ENCODE results near the gene TLCD3A. TPM values are rescaled to one million over a fixed set of nuclear protein-coding genes. Genes with fewer than 3 reads are reported as not detected.
A peak's percentile ranks its signal among the peaks of the same experiment; 100 is the strongest.

Gene TLCD3A
- total and polyA plus RNA-seq, 2 donors (not counting 1 experiment from before 2014, with no cell fraction given) = 7.6 to 54.7 TPM

DNA sequence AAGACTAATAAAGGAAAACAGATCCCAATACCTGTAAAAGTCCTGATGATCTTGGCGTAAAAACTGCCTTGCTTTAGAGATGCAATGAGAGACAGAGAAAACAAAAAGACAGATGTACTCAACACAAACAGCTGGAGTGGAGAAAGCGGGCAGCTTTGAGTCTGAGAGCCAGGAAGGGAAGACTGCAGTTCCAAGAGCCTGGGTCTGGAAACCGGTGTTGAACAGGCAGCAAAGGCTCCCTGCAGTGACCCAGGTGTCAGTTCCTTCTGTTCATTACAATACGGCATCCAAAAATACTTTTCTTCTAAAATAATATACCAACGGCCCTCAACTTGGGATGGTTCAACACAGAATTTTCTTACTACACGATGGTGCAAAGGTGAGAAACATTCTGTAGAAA is 47.4 kb upstream of the TLCD3A start:
- Histone ChIP-seq H3K4me1 (ENCODE audit: control insufficient read depth, extremely low read depth, insufficient read depth, low read length) (peaks cover 6% of the 10 kb centered on the region), H3K36me3 (ENCODE audit: control insufficient read depth, insufficient read depth, low read length) (peaks cover 1% of the 10 kb centered on the region), H4K20me1 (ENCODE audit: control insufficient read depth, extremely low read depth, insufficient read depth, low read length) (no peaks in the 10 kb centered on the region), H3K9me3 (ENCODE audit: control insufficient read depth, insufficient read depth, low read depth, low read length) (no peaks in the 10 kb centered on the region), H3K4me2 (ENCODE audit: extremely low read depth, insufficient read depth, low read length) (no peak overlapping the region), H3K9ac (ENCODE audit: insufficient read depth, low read length) (no peak overlapping the region), H3K4me3 (replicated peaks in 1 of 4; ENCODE audit: control extremely low read depth in 1 of 4, insufficient read depth in 1 of 4, low read depth in 3 of 4, low read length in 4 of 4) (no peak overlapping the region), H3K27ac (ENCODE audit: insufficient read depth, low read length) (no peak overlapping the region), H2AFZ (ENCODE audit: low read length) (no peak overlapping the region), H3K27me3 (ENCODE audit: control insufficient read depth, insufficient read depth, low read length) (no peaks in the 10 kb centered on the region), H3K79me2 (ENCODE audit: control insufficient read depth, insufficient read depth, low read length) (no peaks in the 10 kb centered on the region)
- TF ChIP-seq, protein P1, sequence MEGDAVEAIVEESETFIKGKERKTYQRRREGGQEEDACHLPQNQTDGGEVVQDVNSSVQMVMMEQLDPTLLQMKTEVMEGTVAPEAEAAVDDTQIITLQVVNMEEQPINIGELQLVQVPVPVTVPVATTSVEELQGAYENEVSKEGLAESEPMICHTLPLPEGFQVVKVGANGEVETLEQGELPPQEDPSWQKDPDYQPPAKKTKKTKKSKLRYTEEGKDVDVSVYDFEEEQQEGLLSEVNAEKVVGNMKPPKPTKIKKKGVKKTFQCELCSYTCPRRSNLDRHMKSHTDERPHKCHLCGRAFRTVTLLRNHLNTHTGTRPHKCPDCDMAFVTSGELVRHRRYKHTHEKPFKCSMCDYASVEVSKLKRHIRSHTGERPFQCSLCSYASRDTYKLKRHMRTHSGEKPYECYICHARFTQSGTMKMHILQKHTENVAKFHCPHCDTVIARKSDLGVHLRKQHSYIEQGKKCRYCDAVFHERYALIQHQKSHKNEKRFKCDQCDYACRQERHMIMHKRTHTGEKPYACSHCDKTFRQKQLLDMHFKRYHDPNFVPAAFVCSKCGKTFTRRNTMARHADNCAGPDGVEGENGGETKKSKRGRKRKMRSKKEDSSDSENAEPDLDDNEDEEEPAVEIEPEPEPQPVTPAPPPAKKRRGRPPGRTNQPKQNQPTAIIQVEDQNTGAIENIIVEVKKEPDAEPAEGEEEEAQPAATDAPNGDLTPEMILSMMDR (conservative IDR thresholded peaks at IDR 0.05 in 1 of 2, IDR thresholded peaks at IDR 0.05 in 1 of 2; ENCODE audit: low read depth in 1 of 2, low read length in 2 of 2) = no peak
- no peak for TF ChIP-seq EZH2 (IDR thresholded peaks at IDR 0.05; ENCODE audit: low read length, missing control alignments)
- DNase-seq (ENCODE audit: low read depth in 2 of 2) = no peak

DNA sequence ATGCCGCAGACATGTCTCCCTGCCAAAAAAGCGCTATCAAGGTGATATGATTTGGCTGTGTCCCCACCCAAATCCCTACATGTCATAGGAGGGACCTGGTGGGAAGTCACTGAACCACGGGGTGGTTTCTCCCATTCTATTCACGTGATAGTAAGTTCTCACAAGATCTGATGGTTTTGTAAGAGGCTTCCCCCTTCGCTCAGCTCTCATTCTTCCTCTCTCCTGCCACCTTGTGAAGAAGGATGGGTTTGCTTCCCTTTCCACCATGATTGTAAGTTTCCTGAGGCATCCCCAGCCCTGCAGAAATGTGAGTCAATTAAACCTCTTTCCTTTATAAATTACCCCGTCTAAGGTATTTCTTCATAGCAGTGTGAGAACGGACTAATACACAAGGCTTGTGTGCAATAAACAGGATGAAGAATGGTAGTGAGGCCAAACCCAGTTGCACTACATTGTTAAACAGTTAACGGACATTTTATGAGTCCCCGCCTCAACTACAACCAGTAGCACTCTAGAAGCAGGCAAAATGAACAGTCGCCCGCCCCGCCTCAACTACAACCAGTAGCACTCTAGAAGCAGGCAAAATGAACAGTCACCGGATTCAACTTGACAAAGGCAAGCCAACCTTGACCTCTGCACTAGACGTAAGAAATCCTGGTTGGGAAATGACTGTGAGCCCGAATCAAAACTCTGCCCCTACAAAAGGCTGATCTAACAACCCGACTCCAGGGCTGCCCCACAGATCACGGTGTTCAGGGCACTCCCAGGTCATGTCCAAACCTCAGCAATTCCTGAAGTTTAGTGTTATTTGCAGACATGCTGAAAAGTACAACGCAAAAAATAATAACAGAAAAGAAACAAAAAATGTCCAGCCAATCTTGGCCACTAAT is 44.1 kb upstream of the TLCD3A start:
- H2AFZ ChIP-seq (ENCODE audit: low read length) = no peak overlapping the region
- no peak overlapping the region for H3K4me3 ChIP-seq (replicated peaks in 1 of 4; ENCODE audit: control extremely low read depth in 1 of 4, insufficient read depth in 1 of 4, low read depth in 3 of 4, low read length in 4 of 4)
- H3K9me3 ChIP-seq (ENCODE audit: control insufficient read depth, insufficient read depth, low read depth, low read length) = no peaks in the 10 kb centered on the region
- H3K4me1 ChIP-seq (ENCODE audit: control insufficient read depth, extremely low read depth, insufficient read depth, low read length) = peaks cover 19% of the 10 kb centered on the region
- no peaks in the 10 kb centered on the region for H4K20me1 ChIP-seq (ENCODE audit: control insufficient read depth, extremely low read depth, insufficient read depth, low read length)
- no peak overlapping the region for H3K9ac ChIP-seq (ENCODE audit: insufficient read depth, low read length)
- TF ChIP-seq, protein P1 (conservative IDR thresholded peaks at IDR 0.05 in 1 of 2, IDR thresholded peaks at IDR 0.05 in 1 of 2; ENCODE audit: low read depth in 1 of 2, low read length in 2 of 2) = peak in 1 of 2 donors; percentile 29
- TF ChIP-seq EZH2 (IDR thresholded peaks at IDR 0.05; ENCODE audit: low read length, missing control alignments) = no peak
- H3K27ac ChIP-seq (ENCODE audit: insufficient read depth, low read length) = no peak overlapping the region
- H3K79me2 ChIP-seq (ENCODE audit: control insufficient read depth, insufficient read depth, low read length) = no peaks in the 10 kb centered on the region
- H3K36me3 ChIP-seq (ENCODE audit: control insufficient read depth, insufficient read depth, low read length) = peaks cover 1% of the 10 kb centered on the region
- no peaks in the 10 kb centered on the region for H3K27me3 ChIP-seq (ENCODE audit: control insufficient read depth, insufficient read depth, low read length)
- H3K4me2 ChIP-seq (ENCODE audit: extremely low read depth, insufficient read depth, low read length) = no peak overlapping the region
- peak; percentile 35 to 48 for DNase-seq (ENCODE audit: low read depth in 2 of 2)

DNA sequence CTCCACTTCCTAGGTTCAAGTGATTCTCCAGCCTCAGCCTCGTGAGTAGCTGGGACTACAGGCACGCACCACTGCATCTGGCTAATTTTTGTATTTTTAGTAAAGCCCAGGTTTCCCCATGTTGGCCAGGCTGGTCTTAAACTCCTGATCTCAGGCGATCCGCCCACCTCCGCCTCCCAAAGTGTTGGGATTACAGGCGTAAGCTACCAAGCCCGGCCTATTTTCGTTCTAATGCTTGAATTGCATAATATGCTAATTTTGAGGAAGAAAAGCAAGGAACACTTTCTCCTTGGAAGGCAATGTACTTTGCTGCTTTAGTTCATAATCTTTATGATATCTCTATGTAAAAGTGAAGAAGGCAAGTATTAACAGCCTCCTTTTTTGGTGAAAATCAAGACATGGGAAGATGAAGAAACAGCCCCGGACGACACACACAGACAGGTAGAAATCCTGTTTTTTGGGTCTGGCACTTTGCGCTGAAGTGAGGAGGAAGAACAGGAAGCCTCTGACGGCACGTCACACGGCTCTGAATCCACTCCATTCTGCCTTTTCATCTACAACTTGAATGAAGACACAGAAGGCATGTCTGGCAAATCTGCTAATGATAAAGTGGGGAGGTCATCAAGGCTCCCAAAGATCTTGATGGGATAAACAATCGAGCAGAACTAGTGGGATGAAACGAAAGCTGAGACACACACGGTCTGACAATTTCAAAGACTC is 42.7 kb upstream of the TLCD3A start:
- no peak overlapping the region for H3K27ac ChIP-seq (ENCODE audit: insufficient read depth, low read length)
- no peak overlapping the region for H2AFZ ChIP-seq (ENCODE audit: low read length)
- peaks cover 28% of the 10 kb centered on the region for H3K4me1 ChIP-seq (ENCODE audit: control insufficient read depth, extremely low read depth, insufficient read depth, low read length)
- H3K4me3 ChIP-seq (replicated peaks in 1 of 4; ENCODE audit: control extremely low read depth in 1 of 4, insufficient read depth in 1 of 4, low read depth in 3 of 4, low read length in 4 of 4) = no peak overlapping the region
- H3K36me3 ChIP-seq (ENCODE audit: control insufficient read depth, insufficient read depth, low read length) = peaks cover 1% of the 10 kb centered on the region
- no peak overlapping the region for H3K9ac ChIP-seq (ENCODE audit: insufficient read depth, low read length)
- no peaks in the 10 kb centered on the region for H4K20me1 ChIP-seq (ENCODE audit: control insufficient read depth, extremely low read depth, insufficient read depth, low read length)
- no peaks in the 10 kb centered on the region for H3K79me2 ChIP-seq (ENCODE audit: control insufficient read depth, insufficient read depth, low read length)
- no peak overlapping the region for H3K4me2 ChIP-seq (ENCODE audit: extremely low read depth, insufficient read depth, low read length)
- no peaks in the 10 kb centered on the region for H3K9me3 ChIP-seq (ENCODE audit: control insufficient read depth, insufficient read depth, low read depth, low read length)
- TF ChIP-seq EZH2 (IDR thresholded peaks at IDR 0.05; ENCODE audit: low read length, missing control alignments) = no peak
- TF ChIP-seq, protein P1 (conservative IDR thresholded peaks at IDR 0.05 in 1 of 2, IDR thresholded peaks at IDR 0.05 in 1 of 2; ENCODE audit: low read depth in 1 of 2, low read length in 2 of 2) = no peak
- DNase-seq (ENCODE audit: low read depth in 2 of 2) = no peak
- H3K27me3 ChIP-seq (ENCODE audit: control insufficient read depth, insufficient read depth, low read length) = no peaks in the 10 kb centered on the region

All from fibroblast of lung (primary cell).